Activated B cell treated with CpG ODN at 0.5 μM for 24 hours (primary cell): ENCODE data around the gene C2orf68. TPM values are rescaled to one million over a fixed set of nuclear protein-coding genes. Genes with fewer than 3 reads are reported as not detected.
"Not testable (repeated sequence)": the region's sequence is repeated elsewhere in the genome, so short reads cannot be mapped to it uniquely, and the experiment has no call there.

ENCODE experiments used
- ATAC-seq: fragments of 200-7000 bp; cut with Tn5 transposase; one replicate; pipeline ENCODE4 v1.10.0; 2021; ENCODE audit warnings: low read depth, mild to moderate bottlenecking, moderate library complexity
- CTCF ChIA-PET: fragments of 350-600 bp; sonication (Branson Sonifier 250); formaldehyde crosslinking; loops from one replicate; lab custom pipeline; 2021; ENCODE audit warnings: antibody characterized with exemption; lab: Charles Lee
- POLR2A ChIA-PET: fragments of 350-600 bp; sonication (Branson Sonifier 250); formaldehyde crosslinking; loops from one replicate; lab custom pipeline; 2021; ENCODE audit warnings: antibody characterized with exemption; lab: Charles Lee
- DNase-seq: peaks from one replicate; pipeline ENCODE4 v3.0.0; 2022
- H3K27ac Mint-ChIP-seq: one replicate; pipeline ENCODE4 v1.8.0; 2020; ENCODE audit warnings: mixed read lengths
- H3K27me3 Mint-ChIP-seq: one replicate; pipeline ENCODE4 v1.8.0; 2021; ENCODE audit warnings: mixed read lengths
- H3K36me3 Mint-ChIP-seq: one replicate; pipeline ENCODE4 v1.8.0; 2021; ENCODE audit warnings: low read depth, mixed read lengths
- H3K4me1 Mint-ChIP-seq: one replicate; pipeline ENCODE4 v1.8.0; 2021; ENCODE audit warnings: mixed read lengths
- H3K4me3 Mint-ChIP-seq: one replicate; pipeline ENCODE4 v1.8.0; 2020; ENCODE audit warnings: mild to moderate bottlenecking, mixed read lengths
- H3K9me3 Mint-ChIP-seq: one replicate; pipeline ENCODE4 v1.8.0; 2020; ENCODE audit warnings: mixed read lengths
- intact Hi-C: fragments of 100-400 bp; cut with micrococcal nuclease; formaldehyde crosslinking; loops from one replicate; pipeline ENCODE4 v1.15.1; 2024
- total RNA-seq: library from RNA; stranded (reverse); gene quantifications from 2 replicates; pipeline ENCODE4 v1.2.3, GENCODE V29; 2022
- TF ChIP-seq, protein P1 (sequence below): fragments of 200-600 bp; IDR thresholded peaks from one replicate; pipeline ENCODE4 v1.8.0; 2022; ENCODE audit warnings: antibody characterized with exemption, mild to moderate bottlenecking

The C2orf68 gene, protein sequence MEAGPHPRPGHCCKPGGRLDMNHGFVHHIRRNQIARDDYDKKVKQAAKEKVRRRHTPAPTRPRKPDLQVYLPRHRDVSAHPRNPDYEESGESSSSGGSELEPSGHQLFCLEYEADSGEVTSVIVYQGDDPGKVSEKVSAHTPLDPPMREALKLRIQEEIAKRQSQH
- total RNA-seq: 49.7 and 61.5 TPM in 2 replicates

DNA sequence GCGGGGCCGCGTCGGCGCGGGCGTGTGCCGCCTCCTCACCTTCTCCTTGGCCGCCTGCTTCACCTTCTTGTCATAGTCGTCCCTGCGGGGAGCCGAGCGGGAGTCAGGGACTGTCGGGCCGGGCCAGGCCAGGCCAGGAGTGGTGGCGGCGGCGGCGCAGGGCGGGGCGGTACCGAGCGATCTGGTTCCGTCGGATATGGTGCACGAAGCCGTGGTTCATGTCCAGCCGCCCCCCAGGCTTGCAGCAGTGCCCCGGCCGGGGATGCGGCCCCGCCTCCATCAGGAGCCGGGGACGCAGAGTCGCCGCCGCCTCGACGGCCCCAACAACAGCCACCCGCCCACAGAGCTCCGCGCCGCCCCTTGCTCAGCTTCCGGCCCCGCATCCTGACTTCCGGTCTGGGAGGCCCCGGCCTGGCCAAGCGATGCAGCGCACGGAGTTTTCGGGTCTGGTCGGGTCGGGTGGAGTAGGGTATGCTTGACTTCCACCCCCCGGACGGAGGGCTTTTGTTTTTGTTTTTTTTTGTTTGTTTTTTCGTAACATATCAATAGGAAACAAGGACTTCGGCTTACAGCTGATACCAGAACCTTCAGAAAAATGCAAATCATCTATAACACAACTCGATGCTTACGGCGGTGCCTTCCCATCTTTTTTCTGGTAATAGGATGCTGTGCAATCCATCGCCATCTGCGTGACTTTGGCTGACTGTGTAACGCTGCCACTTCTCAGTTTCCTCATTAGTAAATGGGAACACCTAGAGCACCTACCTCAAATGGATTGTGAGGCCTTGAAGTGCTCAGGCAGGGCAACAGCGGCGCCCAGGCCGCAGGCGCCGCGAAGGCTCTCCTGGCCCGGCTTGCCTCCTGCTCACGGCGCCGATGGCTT lies at the start of gene C2orf68:
Gene C2orf68 (minus strand): TSS at position 362 of the 883 bp plus-strand sequence. CDS start 82 bp downstream, at position 280.
- Mint-ChIP-seq H3K4me1 (peaks cover 39% of the 10 kb centered on the region), H3K4me3 (peak within 1 kb of the TSS; percentile 98), H3K27ac (peak within 1 kb of the TSS; percentile 91), H3K9me3 (no peaks in the 10 kb centered on the region), H3K27me3 (no peaks in the 10 kb centered on the region), H3K36me3 (peaks cover 32% of the 10 kb centered on the region)
- TF ChIP-seq, protein P1, sequence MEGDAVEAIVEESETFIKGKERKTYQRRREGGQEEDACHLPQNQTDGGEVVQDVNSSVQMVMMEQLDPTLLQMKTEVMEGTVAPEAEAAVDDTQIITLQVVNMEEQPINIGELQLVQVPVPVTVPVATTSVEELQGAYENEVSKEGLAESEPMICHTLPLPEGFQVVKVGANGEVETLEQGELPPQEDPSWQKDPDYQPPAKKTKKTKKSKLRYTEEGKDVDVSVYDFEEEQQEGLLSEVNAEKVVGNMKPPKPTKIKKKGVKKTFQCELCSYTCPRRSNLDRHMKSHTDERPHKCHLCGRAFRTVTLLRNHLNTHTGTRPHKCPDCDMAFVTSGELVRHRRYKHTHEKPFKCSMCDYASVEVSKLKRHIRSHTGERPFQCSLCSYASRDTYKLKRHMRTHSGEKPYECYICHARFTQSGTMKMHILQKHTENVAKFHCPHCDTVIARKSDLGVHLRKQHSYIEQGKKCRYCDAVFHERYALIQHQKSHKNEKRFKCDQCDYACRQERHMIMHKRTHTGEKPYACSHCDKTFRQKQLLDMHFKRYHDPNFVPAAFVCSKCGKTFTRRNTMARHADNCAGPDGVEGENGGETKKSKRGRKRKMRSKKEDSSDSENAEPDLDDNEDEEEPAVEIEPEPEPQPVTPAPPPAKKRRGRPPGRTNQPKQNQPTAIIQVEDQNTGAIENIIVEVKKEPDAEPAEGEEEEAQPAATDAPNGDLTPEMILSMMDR: no peak
- peak; percentile 73 for ATAC-seq
- intact Hi-C loops: loop anchor here (1.0 to 5.0 kb wide), 3 partner anchors 10 to 585 kb away; partner anchors contain the start of genes GGCX, IMMT, MRPL35 and TMEM150A
- peak; percentile 81 for DNase-seq
- ChIA-PET POLR2A (interaction anchor here (0.7 to 3.3 kb wide), 17 partner anchors 10 to 428 kb away, joined by 3 to 28 read pairs (median 6); partner anchors contain the start of genes ELMOD3, GGCX, MAT2A and RETSAT), CTCF (interaction anchor here (1.0 to 1.5 kb wide), 3 partner anchors 17 to 60 kb away, joined by 3 to 8 read pairs (median 4); no protein-coding TSS in a partner anchor)

DNA sequence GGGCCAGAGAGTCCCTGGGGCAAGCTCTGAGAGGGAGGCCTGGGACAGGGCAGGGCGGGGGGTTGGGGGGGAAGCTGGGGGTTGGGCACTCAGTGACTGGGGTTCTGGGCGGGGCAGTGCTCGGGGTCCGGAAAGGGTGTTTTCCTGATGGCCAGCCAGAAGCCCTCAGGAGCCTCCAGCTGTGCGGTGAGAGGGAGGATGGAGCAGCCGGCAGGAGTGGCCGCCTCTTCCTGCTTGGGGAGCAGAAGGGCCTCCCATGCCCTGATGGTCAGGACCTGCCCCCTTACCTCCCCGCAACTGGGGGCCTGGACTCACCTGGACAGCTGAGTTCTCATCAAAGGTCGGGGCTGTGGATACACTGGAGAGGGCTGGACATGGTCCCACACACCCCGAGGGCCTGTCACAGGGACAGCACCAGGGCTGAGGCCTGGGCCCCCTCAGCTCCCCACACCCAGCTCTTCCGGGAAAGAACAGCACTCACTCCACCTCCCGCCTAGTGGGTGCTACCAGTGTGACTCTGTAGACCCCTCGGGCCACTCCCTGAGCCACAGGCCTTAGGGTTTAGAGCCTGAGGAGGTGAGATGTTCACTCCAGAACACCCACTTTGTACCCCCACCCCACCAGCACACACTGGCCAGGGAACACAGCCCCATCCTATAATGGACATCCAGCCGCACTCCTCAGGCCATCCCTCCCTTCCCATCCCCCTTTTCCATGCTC lies 49.4 kb upstream of the C2orf68 start:
- H3K36me3 Mint-ChIP-seq: peaks cover 15% of the 10 kb centered on the region
- ChIA-PET CTCF (no interaction called here), POLR2A (interaction anchor here (0.6 kb wide), 1 partner anchor 13 kb away, joined by 6 read pairs; no protein-coding TSS in a partner anchor)
- DNase-seq (no peak), ATAC-seq (no peak)
- intact Hi-C loops: no loop called here
- no peak overlapping the region for H3K27ac Mint-ChIP-seq
- H3K4me1 Mint-ChIP-seq: no peaks in the 10 kb centered on the region
- no peak overlapping the region for H3K4me3 Mint-ChIP-seq
- H3K27me3 Mint-ChIP-seq: no peaks in the 10 kb centered on the region
- TF ChIP-seq, protein P1: no peak
- H3K9me3 Mint-ChIP-seq: no peaks in the 10 kb centered on the region

DNA sequence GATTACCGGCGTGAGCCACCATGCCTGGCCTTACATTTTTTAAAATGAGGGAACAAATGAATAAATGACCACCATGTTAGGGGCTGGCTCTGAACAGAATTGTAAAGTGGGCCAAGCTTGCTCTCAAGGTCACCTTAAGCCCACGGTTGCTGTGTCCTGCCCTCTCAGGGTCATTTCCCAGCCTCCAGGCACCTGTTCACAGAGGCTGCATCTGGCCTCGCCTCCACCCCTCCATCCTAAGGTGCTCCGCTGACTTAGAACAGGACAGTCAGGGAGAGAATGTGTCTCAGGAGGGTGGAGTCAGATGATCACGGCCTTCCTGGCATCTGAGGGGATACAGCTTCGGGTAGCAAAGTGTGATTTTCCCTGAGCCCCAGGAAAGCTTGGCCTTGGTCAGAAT lies 48.9 kb upstream of the C2orf68 start:
- DNase-seq: no peak
- H3K4me3 Mint-ChIP-seq: no peak overlapping the region
- H3K27ac Mint-ChIP-seq: no peak overlapping the region
- TF ChIP-seq, protein P1: no peak
- no peaks in the 10 kb centered on the region for H3K9me3 Mint-ChIP-seq
- no peaks in the 10 kb centered on the region for H3K27me3 Mint-ChIP-seq
- ChIA-PET CTCF (no interaction called here), POLR2A (interaction anchor here (0.6 kb wide), 1 partner anchor 13 kb away, joined by 6 read pairs; no protein-coding TSS in a partner anchor)
- H3K36me3 Mint-ChIP-seq: peaks cover 19% of the 10 kb centered on the region
- no peak for ATAC-seq
- H3K4me1 Mint-ChIP-seq: no peaks in the 10 kb centered on the region
- intact Hi-C loops: no loop called here

DNA sequence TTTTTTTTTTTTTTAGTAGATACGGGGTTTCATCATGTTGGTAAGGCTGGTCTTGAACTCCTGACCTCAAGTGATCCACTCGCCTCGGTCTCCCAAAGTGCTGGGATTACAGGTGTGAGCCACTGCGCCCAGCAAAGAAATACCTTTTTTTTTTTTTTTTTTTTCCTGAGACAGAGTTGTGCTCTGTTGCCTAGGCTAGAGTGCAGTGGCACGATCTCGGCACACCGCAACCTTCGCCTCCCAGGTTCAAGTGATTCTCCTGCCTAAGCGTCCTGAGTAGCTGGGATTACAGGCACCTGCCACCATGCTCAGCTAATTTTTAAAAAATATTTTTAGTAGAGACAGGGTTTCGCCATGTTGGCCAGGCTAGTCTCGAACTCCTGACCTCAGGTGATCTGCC lies 48.4 kb upstream of the C2orf68 start:
- intact Hi-C loops, CTCF ChIA-PET, DNase-seq, H3K4me1 Mint-ChIP-seq, H3K9me3 Mint-ChIP-seq, ATAC-seq, H3K4me3 Mint-ChIP-seq, POLR2A ChIA-PET, H3K27me3 Mint-ChIP-seq, H3K27ac Mint-ChIP-seq: not testable (repeated sequence)
- H3K36me3 Mint-ChIP-seq: peaks cover 19% of the 10 kb centered on the region

DNA sequence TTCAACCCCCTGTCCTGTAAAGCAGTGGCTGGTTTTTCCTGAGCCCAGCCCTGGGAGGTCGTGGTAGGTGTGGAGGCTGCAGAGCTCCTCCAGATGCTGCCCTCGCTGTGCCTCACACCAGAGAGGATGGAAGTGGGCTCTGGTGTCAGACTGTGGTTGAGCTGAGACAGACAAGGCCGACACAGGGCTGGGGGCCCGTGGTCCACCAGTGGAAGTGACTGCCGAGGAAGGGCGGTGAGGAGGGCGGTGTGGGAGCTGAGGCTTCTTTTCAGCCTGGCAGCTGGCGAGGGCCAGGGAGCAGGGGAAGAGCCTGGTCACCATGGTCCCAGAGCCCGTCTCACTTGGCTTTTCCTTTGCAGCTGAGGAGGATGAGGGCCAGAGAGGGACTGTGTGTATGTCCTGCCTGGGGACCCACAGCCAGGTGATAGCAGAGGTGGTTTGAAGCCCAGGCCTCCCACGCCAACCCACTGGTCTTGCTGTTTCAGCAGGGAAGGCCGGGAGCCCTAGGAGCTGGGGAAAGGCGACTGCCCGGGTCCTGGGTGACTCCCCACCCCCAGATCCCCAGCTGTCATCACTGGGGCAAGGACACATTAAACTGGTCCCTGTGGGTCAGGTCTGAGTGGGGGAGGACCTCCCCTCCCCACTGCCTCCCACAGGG lies 47.6 kb upstream of the C2orf68 start:
- ChIA-PET POLR2A (no interaction called here), CTCF (no interaction called here)
- Mint-ChIP-seq H3K27ac (no peak overlapping the region), H3K4me1 (no peaks in the 10 kb centered on the region), H3K4me3 (no peak overlapping the region), H3K36me3 (peaks cover 19% of the 10 kb centered on the region), H3K9me3 (no peaks in the 10 kb centered on the region), H3K27me3 (no peaks in the 10 kb centered on the region)
- ATAC-seq (no peak), DNase-seq (no peak)
- TF ChIP-seq, protein P1: no peak
- intact Hi-C loops: no loop called here

DNA sequence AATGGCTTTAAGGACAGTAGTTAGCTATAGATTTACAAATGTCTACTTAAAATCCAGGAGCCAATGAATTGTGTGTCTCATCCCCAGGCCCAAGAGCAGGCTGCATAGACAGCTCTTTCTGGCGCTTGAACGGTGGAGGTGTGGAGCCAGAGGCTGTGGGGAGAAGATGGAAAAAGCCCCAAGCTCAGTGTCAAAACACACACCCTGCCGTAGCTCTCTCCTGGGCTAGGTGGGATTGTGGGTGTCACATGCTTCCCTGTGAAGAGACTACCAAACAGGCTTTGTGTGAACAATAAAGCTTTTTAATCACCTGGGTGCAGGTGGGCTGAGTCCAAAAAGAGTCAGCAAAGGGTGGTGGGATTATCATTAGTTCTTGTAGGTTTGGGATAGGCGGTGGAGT lies 45.5 kb upstream of the C2orf68 start:
- intact Hi-C loops: not testable (repeated sequence)

More for the DNA sequence above, 45.5 kb upstream of the C2orf68 start:
- H3K27me3 Mint-ChIP-seq, H3K4me1 Mint-ChIP-seq, ATAC-seq, H3K27ac Mint-ChIP-seq, CTCF ChIA-PET, POLR2A ChIA-PET, H3K4me3 Mint-ChIP-seq, DNase-seq, H3K9me3 Mint-ChIP-seq: not testable (repeated sequence)
- H3K36me3 Mint-ChIP-seq: peaks cover 34% of the 10 kb centered on the region
